Stimulated activated naive B cell treated with anti-CD40 and anti-IgM and Interleukin-4, amounts not matched to agents 10 μg/mL and 1 μg/mL and 100 μg/mL, for 72 hours (primary cell): ENCODE measurements around the gene RUVBL1.

Experiments
- ATAC-seq, 2 donors: fragments of 150-1000 bp; cut with Tn5 transposase; replicated peaks; 2 replicates each; pipeline ENCODE4 v1.10.0; 2021; ENCODE audit warnings: moderate library complexity in 1 of 2
- DNase-seq: peaks from one replicate; pipeline ENCODE4 v3.0.0; 2021
- H3K27ac Mint-ChIP-seq: one replicate; pipeline ENCODE4 v1.8.0; 2022; ENCODE audit warnings: mild to moderate bottlenecking, mixed read lengths
- H3K27me3 Mint-ChIP-seq, 2 donors: one replicate each; pipeline ENCODE4 v1.8.0; 2022; ENCODE audit warnings: mixed read lengths in 2 of 2
- H3K36me3 Mint-ChIP-seq, 2 donors: one replicate each; pipeline ENCODE4 v1.8.0; 2022; ENCODE audit warnings: mixed read lengths in 2 of 2, mild to moderate bottlenecking in 1 of 2
- H3K4me1 Mint-ChIP-seq, 2 donors: one replicate each; pipeline ENCODE4 v1.8.0; 2022; ENCODE audit warnings: mixed read lengths in 2 of 2, mild to moderate bottlenecking in 1 of 2
- H3K4me3 Mint-ChIP-seq, 2 donors: one replicate each; pipeline ENCODE4 v1.8.0; 2022; ENCODE audit warnings: mild to moderate bottlenecking in 2 of 2, mixed read lengths in 2 of 2, moderate library complexity in 1 of 2
- H3K9me3 Mint-ChIP-seq, 2 donors: one replicate each; pipeline ENCODE4 v1.8.0; 2022; ENCODE audit warnings: mixed read lengths in 2 of 2, mild to moderate bottlenecking in 1 of 2

Gene RUVBL1

DNA sequence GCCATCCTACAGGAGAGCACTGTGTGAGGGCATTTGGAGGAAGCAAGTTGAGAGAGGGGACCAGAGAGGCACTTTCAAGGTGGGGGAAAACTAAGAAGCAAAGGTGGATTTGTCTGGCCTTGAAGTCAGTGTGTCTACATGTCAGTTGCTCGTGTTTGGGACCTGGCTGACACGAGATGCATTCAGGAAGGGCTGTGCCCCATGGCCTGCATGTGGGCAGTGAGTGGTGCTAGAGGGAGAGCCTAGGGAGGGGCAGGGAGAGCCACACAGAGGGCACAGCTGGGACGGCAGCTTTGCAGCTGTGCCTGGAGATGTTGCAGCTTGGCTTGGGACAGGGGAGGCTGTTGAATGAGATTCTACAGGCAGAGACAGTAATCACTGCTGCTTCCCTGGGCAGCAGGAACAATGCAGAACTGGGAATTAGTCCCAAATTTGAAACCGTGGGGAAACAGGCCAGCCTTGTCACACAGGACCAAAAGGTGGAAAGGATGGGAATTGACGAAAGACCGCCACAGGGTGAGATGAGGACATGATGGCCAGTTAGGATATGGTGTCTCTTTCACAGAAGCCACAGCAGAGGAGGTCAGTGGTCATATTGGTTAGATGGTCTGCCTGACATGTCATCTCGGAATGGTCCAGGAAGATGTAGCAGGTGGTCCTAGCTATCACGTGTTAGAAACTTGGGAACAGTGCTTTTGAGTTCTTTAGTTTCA lies 61.4 kb downstream of the RUVBL1 start:
- ATAC-seq, result no peak
- Mint-ChIP-seq H3K4me1 (peaks cover 1 to 11% of the 10 kb centered on the region in 2 donors), H3K9me3 (no peaks in the 10 kb centered on the region), H3K4me3 (no peak overlapping the region), H3K27me3 (no peaks in the 10 kb centered on the region), H3K27ac (peak overlapping the region; percentile 27), H3K36me3 (peaks cover 48 to 68% of the 10 kb centered on the region in 2 donors)
- no peak for DNase-seq

DNA sequence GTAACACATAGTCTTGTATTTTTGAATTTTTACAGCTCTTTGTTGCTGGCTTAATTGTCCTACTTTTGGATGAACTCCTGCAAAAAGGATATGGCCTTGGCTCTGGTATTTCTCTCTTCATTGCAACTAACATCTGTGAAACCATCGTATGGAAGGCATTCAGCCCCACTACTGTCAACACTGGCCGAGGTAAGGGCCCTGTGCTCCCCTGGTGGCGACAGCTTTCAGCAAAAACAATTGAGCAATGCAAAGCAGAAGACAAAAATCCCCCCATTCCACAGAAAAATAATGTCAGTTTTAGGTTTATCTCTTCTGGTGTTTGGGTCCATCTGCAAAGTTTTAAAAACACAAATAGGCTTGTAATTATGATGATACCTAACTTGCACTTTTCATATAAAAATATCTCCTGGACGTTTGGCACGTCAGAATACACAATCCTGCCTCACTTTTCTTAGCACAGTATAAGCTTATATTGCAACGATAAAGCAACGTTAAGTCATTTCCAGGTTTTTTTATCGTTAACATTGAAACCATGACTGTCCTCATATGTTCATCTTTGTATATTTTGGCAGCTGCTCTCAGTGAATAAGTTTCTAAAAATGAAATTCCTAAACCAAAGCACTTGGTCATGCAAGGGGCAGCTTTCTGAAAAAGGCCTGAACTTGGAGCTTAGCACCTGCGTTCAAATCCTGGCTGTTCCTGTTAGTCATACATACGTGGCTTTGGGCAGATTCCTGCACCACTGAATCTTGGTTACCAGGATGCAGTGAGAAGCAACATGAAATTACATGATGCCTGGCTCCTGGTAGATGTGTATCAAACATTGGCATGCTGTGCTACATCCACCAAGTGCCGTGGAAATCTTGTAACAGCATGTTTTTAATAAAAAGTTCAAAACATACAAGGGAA lies 62.9 kb downstream of the RUVBL1 start:
- H3K4me1 Mint-ChIP-seq, result peaks cover 1 to 11% of the 10 kb centered on the region in 2 donors
- H3K9me3 Mint-ChIP-seq, result no peaks in the 10 kb centered on the region
- H3K27me3 Mint-ChIP-seq, result no peaks in the 10 kb centered on the region
- peaks cover 43 to 63% of the 10 kb centered on the region in 2 donors for H3K36me3 Mint-ChIP-seq
- H3K27ac Mint-ChIP-seq, result no peak overlapping the region
- DNase-seq, result no peak
- no peak for ATAC-seq
- H3K4me3 Mint-ChIP-seq, result no peak overlapping the region

DNA sequence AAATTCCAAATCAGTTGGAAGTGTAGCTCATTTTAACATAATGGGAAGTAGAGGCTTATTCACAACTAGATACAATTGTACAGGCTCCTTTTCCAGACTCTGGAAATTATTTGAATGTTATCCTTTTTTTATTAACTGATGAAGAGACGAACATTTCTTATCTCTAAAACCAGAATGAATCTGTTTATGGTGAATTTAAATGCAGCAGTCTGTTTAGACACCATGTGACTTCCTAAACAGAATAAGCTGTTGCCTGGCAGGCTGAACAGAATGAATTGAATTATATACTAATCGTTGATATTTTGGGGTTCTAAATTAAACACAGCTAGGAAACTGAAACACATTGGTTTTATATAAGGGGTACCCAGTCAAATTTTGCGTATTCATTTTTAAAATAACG lies 67.4 kb downstream of the RUVBL1 start:
- peaks cover 38 to 65% of the 10 kb centered on the region in 2 donors for H3K36me3 Mint-ChIP-seq
- H3K9me3 Mint-ChIP-seq, result no peaks in the 10 kb centered on the region
- H3K4me1 Mint-ChIP-seq, result peaks cover 22 to 36% of the 10 kb centered on the region in 2 donors
- no peak overlapping the region for H3K4me3 Mint-ChIP-seq
- H3K27ac Mint-ChIP-seq, result no peak overlapping the region
- no peaks in the 10 kb centered on the region for H3K27me3 Mint-ChIP-seq
- ATAC-seq, result no peak
- DNase-seq, result no peak

DNA sequence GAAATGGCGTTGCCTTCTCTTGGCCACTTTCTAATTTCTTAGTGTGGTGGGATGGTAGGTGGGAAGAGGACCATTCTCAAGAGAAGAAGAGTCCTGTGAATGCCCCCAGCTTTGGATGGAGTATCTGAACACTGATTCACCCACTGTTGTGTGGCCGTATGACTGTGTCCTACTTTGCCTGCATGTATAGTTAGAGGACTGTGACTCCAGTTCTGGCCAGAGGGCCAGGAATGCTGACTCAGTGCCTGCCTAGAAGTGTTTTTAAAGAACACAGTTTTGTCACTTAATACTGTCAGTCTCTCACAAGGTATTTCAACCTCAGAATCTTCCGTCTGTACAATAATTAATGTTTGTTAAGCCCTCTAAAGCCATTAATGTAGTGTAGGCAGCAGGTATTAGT lies 69.2 kb downstream of the RUVBL1 start:
- no peaks in the 10 kb centered on the region for H3K9me3 Mint-ChIP-seq
- no peak for DNase-seq
- H3K27me3 Mint-ChIP-seq, result no peaks in the 10 kb centered on the region

DNA sequence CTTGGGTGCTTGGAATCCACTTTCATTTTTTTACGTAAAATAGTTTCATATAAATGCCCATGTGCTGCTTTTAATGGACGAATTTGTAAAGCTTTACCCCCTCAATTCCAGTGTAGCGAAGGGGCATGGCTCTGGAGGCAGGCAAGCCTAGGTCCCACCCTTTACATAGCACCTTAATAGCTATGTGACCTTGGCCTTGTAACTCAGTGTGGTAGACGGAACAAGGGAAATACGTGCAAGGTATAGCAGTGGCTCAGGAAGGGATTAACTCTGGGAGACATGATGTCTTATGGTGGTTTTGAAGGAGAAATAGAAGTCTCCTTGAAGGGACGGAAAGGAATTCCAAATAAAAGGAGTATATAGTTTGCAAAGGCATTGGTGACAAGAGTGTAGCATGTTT lies 70.0 kb downstream of the RUVBL1 start:
- no peaks in the 10 kb centered on the region for H3K27me3 Mint-ChIP-seq
- H3K9me3 Mint-ChIP-seq, result no peaks in the 10 kb centered on the region
- peak overlapping the region; percentile 98 for H3K27ac Mint-ChIP-seq
- no peak for DNase-seq
- peaks cover 25 to 39% of the 10 kb centered on the region in 2 donors for H3K4me1 Mint-ChIP-seq
- no peak for ATAC-seq
- peak overlapping the region; percentile 89 to 94 for H3K4me3 Mint-ChIP-seq
- H3K36me3 Mint-ChIP-seq, result peaks cover 26 to 39% of the 10 kb centered on the region in 2 donors

More for the DNA sequence above, 69.2 kb downstream of the RUVBL1 start:
- ATAC-seq, result no peak
- H3K4me3 Mint-ChIP-seq, result peak overlapping the region; percentile 89 to 94
- peaks cover 28 to 47% of the 10 kb centered on the region in 2 donors for H3K36me3 Mint-ChIP-seq
- no peak overlapping the region for H3K27ac Mint-ChIP-seq
- H3K4me1 Mint-ChIP-seq, result peaks cover 25 to 39% of the 10 kb centered on the region in 2 donors

DNA sequence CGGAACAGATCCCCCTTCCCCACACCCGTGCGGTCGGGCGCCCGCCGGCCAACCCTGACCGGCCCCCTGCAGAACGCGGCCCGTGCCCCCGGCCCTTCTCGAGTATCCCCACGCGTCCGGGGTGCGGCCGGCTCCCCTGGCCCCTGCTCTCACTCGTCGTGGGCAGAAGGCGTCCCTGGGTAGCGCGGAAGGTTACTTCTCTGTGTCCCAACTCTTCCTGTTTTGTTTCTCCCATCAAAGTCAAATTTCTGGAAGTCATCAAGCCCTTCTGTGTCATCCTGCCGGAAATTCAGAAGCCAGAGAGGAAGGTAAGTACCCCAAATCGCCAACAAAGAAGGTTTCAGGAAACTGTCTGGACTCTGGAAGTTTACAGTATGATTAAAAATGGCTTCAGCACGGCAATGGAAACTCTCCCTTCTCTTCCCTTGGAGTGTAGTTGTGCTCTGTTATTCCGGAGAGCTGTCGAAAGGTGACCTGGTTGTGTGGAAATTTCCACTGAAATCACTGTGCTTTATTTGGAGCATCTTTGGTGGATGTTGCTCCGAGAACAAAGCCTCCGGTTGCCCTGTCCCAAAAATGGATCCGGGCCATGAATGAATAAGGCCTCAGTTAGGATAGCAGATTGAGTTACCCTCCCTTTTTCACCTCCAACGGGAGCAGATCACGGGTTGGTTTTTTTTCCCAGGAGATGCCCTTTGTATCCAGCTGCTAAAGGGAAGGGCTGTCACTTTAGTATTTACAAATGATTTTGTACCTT lies 70.8 kb downstream of the RUVBL1 start:
- DNase-seq (no peak), ATAC-seq (peak; percentile 20 to 28)
- peaks cover 25 to 39% of the 10 kb centered on the region in 2 donors for H3K4me1 Mint-ChIP-seq
- H3K4me3 Mint-ChIP-seq, result peak overlapping the region; percentile 89 to 94
- H3K27me3 Mint-ChIP-seq, result no peaks in the 10 kb centered on the region
- H3K36me3 Mint-ChIP-seq, result peaks cover 26 to 39% of the 10 kb centered on the region in 2 donors
- peak overlapping the region; percentile 98 for H3K27ac Mint-ChIP-seq
- no peaks in the 10 kb centered on the region for H3K9me3 Mint-ChIP-seq

DNA sequence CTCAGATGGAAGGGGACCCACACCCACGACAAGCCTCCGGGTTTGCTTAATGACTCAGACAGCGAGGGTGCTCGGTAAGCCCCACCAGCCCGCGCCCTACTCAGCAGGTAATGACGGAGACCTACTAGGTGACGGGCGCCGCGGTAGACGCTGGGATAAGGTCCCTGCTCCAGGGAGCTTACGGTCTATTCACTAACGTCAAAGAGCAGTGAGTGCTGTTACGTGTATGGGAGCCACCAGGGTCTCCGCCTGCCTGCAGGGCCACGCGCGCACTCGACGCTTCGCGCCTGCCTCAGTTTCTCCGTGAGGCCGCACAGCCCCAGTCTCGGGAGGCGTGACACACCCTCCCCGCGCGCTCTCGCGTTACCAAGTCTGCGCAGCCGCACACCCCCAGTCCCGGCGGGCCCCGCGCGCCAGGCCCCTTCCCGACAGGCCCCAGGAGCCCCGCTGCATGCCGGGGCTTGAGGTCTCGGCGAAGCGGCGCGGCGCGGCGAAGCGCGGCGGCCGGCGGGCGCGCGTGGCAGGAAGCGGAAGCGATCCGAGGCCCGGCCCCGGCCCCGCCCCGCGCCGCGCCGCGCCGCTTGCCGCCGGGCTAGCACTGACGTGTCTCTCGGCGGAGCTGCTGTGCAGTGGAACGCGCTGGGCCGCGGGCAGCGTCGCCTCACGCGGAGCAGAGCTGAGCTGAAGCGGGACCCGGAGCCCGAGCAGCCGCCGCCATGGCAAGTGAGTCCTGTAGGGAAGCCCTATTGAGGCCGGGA lies 71.6 kb downstream of the RUVBL1 start, which contains the start of gene SEC61A1:
SEC61A1 (plus strand) TSS at position 601 of the 758 bp plus-strand sequence; CDS start at position 717, 116 bp downstream.
- Mint-ChIP-seq H3K9me3 (no peaks in the 10 kb centered on the region), H3K4me1 (peaks cover 25 to 39% of the 10 kb centered on the region in 2 donors), H3K4me3 (peak within 1 kb of the TSS; percentile 89 to 94), H3K27me3 (peaks cover 0 to 2% of the 10 kb centered on the region in 2 donors), H3K36me3 (peaks cover 24 to 33% of the 10 kb centered on the region in 2 donors), H3K27ac (peak within 1 kb of the TSS; percentile 98)
- ATAC-seq, result peak; percentile 94 to 96
- DNase-seq, result peak; percentile 94

DNA sequence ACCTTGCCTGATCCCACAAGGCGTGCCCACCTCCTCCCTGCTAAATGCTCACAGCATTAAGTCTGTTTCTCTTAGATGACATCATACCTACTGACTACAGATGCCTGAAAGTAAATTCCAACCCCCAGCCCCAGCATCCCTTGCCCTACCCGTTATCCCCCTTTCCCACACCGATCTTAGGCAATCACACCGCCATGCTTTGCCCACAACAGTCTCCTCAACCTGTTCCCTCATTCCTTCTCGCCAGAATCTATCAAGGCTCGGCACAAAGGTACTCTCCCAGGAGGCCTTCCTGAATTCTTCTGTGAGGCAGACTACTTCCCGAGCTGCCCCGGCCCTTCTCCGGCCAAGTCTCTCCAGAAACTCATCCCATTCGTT lies 72.2 kb downstream of the RUVBL1 start:
- H3K9me3 Mint-ChIP-seq, result no peaks in the 10 kb centered on the region
- peaks cover 22 to 32% of the 10 kb centered on the region in 2 donors for H3K36me3 Mint-ChIP-seq
- no peak for DNase-seq
- H3K4me1 Mint-ChIP-seq, result peaks cover 25 to 39% of the 10 kb centered on the region in 2 donors
- peaks cover 0 to 6% of the 10 kb centered on the region in 2 donors for H3K27me3 Mint-ChIP-seq
- peak overlapping the region; percentile 84 for H3K27ac Mint-ChIP-seq
- no peak for ATAC-seq
- H3K4me3 Mint-ChIP-seq, result peak overlapping the region; percentile 89 to 94

DNA sequence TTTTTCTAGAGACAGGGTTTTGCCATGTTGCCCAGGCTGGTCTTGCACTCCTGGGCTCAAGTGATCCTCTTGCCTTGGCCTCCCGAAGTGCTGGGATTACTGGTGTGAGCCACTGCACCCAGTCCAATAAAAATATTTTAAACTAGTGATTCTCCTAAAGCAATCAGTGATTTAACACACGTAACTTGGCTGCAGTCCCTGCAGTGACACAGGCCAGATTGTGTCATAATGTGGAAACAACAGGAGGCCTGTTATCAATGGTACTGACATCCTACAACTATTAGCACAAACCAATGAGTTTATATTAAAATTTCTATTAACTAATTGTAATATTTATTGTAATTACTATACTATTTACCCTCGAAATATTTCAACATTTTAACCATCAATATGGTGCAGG lies 73.0 kb downstream of the RUVBL1 start:
- H3K27me3 Mint-ChIP-seq, result peaks cover 7 to 12% of the 10 kb centered on the region in 2 donors
- H3K4me3 Mint-ChIP-seq, result peak overlapping the region in 1 of 2 donors; percentile 89
- ATAC-seq, result no peak

DNA sequence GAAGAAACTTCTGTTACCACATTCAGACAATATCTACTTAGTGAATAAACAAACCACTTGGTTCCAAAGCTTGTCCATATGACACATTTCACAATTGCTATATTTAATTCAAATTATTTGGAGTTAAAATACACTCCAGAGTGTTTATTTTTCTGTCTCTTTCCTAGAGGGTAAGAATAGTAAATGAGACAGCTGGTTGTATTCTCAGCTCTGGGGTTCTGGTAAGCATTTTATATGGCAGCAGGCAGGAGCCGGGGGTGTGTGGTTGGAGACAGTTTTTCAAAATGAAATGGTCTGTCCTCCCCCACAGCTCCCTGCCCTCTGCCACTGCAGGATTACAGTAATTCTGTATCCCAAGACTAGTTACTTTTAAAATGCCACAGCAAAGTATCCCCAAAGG lies 82.3 kb downstream of the RUVBL1 start:
- Mint-ChIP-seq H3K27ac (no peak overlapping the region), H3K36me3 (peaks cover 0 to 4% of the 10 kb centered on the region in 2 donors), H3K4me3 (no peak overlapping the region), H3K9me3 (no peaks in the 10 kb centered on the region), H3K27me3 (peaks cover 12 to 32% of the 10 kb centered on the region in 2 donors), H3K4me1 (no peaks in the 10 kb centered on the region)
- ATAC-seq, result no peak
- no peak for DNase-seq

More for the DNA sequence above, 73.0 kb downstream of the RUVBL1 start:
- Mint-ChIP-seq H3K27ac (no peak overlapping the region), H3K36me3 (peaks cover 21 to 30% of the 10 kb centered on the region in 2 donors), H3K9me3 (no peaks in the 10 kb centered on the region), H3K4me1 (peaks cover 25 to 37% of the 10 kb centered on the region in 2 donors)
- no peak for DNase-seq

DNA sequence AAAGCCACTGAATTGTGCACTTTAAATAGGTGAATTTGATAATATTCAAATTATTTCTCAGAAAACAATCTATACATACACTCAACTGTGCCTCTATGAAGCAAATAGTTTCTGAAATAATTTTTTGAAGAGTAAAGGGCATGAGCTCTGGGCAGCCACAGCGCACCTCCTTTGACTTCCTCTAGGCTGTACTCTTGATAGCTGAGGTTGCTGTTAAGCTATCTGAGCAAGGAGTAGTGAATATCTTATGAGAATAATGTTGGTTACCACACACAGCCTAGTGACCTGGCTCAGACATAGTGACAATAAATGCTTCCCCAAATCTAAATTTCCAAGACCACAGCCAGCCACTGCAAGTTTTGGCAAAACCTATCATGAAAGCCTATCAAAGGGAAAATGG lies 83.0 kb downstream of the RUVBL1 start:
- no peaks in the 10 kb centered on the region for H3K9me3 Mint-ChIP-seq
- DNase-seq, result no peak
- no peak for ATAC-seq
- no peak overlapping the region for H3K4me3 Mint-ChIP-seq
- no peaks in the 10 kb centered on the region for H3K4me1 Mint-ChIP-seq
- H3K27ac Mint-ChIP-seq, result no peak overlapping the region
- H3K36me3 Mint-ChIP-seq, result peaks cover 0 to 4% of the 10 kb centered on the region in 2 donors
- peaks cover 6 to 26% of the 10 kb centered on the region in 2 donors for H3K27me3 Mint-ChIP-seq

DNA sequence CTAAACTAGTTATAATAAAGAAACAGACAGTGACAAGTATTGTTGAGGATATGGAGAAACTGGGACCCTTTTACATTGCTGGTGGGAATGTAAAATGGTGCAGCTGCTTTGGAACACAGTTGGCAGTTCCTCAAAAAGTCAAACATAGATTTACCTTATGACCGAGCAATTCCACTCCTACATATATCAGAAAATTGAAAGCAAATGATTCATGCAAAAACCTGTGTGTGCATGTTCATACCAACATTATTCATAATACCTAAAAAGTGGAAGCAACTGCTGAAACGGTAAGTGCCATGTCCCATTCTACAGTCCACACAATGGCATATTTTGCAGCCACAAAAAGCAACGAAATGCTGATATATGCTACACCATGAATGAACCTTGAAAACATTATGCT lies 83.6 kb downstream of the RUVBL1 start:
- H3K36me3 Mint-ChIP-seq, result peaks cover 0 to 4% of the 10 kb centered on the region in 2 donors
- no peaks in the 10 kb centered on the region for H3K9me3 Mint-ChIP-seq
- H3K4me3 Mint-ChIP-seq, result no peak overlapping the region
- DNase-seq, result no peak
- ATAC-seq, result no peak
- peaks cover 5 to 26% of the 10 kb centered on the region in 2 donors for H3K27me3 Mint-ChIP-seq
- no peak overlapping the region for H3K27ac Mint-ChIP-seq
- no peaks in the 10 kb centered on the region for H3K4me1 Mint-ChIP-seq

DNA sequence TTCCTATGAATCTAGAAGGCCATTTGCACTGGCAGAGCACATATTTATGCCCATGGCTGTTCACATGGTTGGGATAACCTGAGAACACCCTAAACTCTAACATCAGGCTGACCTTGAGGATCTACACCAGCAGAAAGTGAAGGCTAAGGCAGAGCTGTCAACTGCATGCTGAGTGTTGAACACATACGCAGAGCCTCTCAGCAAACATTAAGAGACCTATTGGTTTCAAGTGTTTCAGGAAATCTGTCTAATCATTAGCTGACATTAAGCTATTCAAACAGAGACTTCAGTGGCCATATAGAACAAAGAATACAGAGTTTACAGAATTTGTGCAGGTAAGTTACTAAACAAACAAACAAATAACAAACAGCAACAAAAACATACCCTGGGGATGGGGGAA lies 87.5 kb downstream of the RUVBL1 start:
- Mint-ChIP-seq H3K36me3 (no peaks in the 10 kb centered on the region), H3K4me3 (no peak overlapping the region), H3K4me1 (no peaks in the 10 kb centered on the region), H3K27ac (no peak overlapping the region), H3K9me3 (no peaks in the 10 kb centered on the region), H3K27me3 (peaks cover 4 to 30% of the 10 kb centered on the region in 2 donors)
- no peak for ATAC-seq
- DNase-seq, result no peak
